ENCODE data around the gene TTC34.

The TTC34 gene, protein sequence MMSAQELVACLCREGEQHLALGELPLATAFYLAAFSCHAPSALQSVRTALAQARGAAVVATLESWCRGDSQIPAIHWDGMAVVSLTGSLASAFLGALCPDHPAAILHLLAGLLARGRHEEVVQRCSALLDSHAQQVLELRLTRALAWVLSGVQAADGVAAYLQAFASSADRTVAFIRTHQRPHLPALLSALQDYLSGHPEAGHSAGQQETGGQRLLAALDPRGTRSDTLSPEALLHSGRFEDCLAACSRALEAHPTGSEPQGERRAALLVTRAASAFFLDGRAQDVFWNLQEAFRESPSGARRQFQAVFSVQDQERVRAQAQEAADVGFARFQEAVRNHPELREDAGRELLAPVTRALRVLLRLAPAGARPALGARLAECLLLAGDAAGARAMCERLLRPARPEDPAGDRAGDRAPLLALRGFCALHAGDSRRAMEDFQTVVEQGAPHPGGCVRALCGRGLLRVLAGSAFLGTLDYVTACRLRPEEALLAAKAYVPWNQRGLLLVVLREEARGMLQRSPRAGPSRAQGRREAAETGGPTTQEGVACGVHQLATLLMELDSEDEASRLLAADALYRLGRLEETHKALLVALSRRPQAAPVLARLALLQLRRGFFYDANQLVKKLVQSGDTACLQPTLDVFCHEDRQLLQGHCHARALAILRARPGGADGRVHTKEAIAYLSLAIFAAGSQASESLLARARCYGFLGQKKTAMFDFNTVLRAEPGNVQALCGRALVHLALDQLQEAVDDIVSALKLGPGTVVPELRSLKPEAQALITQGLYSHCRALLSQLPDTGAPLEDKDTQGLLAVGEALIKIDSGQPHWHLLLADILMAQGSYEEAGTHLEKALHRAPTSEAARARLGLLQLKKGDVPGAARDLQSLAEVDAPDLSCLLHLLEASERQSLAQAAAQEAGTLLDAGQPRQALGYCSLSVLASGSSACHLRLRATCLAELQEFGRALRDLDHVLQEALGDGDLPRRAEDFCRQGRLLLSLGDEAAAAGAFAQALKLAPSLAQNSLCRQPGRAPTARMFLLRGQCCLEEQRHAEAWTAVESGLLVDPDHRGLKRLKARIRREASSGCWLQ

GRCh38 chr1:2801535-2802291 lies at the start of gene TTC34:
Gene TTC34 (minus strand): TSS chr1:2801693. CDS start chr1:2800827, 866 bp downstream.
- Mint-ChIP-seq H3K4me3 (no peak within 1 kb of the TSS), H3K4me1 (ENCODE audit: low read depth) (peaks cover 5% of the 10 kb centered on the region), H3K27ac (no peak within 1 kb of the TSS), H3K27me3 (peaks cover 3% of the 10 kb centered on the region), H3K36me3 (ENCODE audit: low read depth) (no peaks in the 10 kb centered on the region), H3K9me3 (no peaks in the 10 kb centered on the region)
- intact Hi-C loops (cut with micrococcal nuclease): no loop called here

DNA sequence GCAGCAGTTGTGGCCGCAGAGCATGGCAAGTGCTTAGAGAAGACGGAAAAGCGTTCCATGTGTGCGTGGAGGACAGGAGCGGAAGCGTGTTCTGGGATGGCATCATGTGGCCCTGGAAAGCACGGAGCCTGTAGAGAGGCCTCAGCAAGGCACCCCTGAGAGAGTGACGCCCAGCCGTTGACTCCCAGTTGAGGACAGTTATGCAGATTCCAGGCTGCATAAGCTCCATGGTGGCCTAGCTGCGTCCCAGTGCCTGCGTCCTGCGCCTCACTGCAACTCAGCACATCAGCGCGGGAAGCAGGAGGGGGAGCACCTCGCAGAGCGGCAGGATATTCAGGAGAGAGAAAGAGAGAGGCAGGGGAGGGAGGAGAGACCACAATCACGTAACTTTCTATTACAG lies 49.0 kb upstream of the TTC34 start:
- Mint-ChIP-seq H3K4me1 (ENCODE audit: low read depth) (peaks cover 10% of the 10 kb centered on the region), H3K36me3 (ENCODE audit: low read depth) (no peaks in the 10 kb centered on the region), H3K9me3 (no peaks in the 10 kb centered on the region), H3K27me3 (peaks cover 20% of the 10 kb centered on the region), H3K27ac (no peak overlapping the region), H3K4me3 (no peak overlapping the region)
- intact Hi-C loops (cut with micrococcal nuclease): no loop called here

DNA sequence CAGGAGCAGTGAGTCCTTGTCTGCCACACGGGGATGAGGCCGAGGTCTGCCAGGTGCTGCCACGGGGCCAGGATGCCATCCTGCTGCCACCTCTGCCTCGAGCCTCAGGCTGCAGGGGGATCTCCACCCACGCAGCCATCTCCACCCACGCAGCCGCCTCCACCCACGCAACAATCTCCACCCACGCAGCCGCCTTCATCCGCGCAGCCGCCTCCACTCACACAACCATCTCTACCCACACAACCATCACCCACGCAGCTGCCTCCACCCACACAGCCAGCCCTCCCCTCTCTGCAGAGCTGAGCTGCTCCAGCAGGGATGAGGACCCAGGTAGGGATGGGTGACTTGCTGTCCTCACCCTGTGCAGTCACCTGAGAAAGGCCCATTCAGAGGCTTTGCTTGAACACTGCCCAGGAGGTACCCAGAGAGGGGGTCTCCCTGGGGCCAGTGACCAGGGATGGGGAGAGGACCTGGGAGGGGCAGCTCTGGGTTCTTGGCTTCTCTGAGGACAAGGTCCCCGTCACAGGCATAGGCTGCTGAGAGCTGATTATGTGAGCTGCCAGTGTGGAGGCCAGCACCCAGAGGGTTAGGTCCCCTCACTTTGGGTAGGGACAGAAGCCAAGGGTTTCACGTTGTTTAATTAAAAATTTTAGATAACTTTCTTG lies 46.6 kb upstream of the TTC34 start:
- intact Hi-C loops (cut with micrococcal nuclease): no loop called here
- peaks cover 12% of the 10 kb centered on the region for H3K4me1 Mint-ChIP-seq (ENCODE audit: low read depth)
- no peaks in the 10 kb centered on the region for H3K9me3 Mint-ChIP-seq
- H3K4me3 Mint-ChIP-seq: no peak overlapping the region
- no peaks in the 10 kb centered on the region for H3K36me3 Mint-ChIP-seq (ENCODE audit: low read depth)
- H3K27ac Mint-ChIP-seq: no peak overlapping the region
- H3K27me3 Mint-ChIP-seq: peaks cover 31% of the 10 kb centered on the region

DNA sequence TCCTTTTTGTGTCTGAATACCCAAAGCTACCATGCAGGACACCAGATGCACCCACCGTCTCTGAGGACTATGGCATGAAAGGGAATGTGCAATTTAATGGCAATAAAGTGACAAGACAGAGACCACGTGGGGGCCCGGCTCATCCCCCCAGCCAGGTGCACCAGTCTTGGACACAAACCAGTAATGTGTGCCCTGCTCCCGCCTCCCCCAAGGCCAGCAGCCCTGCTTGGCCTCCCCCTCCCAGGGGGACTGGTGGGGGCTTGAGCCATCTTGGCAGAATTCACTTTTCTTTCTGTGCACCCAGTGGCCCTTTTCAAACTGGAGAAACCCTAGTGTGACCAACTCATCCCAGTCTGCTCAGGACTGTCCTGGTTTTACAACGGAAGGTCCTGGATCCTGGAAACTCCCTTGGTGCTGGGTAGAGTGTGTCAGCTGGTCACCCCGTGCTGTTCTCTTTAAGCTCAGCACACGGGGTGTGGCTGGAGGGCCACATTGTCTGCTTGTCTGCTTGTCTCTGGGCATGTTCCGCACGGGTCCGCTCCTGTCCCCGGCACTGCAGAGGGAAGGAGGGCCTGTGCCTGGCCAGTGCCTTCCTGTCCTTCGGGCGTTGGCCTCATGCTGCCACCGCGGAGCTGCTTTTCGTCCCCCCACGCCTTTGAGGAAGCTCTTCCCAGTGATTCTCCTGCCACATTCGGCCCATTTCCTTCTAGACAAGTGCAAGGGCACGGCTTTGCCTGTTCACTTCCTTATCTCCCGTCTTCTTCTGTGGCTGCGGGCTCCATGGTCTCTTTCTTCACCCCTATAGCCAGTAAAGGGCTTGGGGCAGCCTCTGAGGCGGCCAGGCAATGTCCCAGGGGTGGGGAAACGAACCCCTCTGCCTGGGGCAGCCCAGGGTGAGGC lies 45.8 kb upstream of the TTC34 start:
- intact Hi-C loops (cut with micrococcal nuclease): no loop called here
- Mint-ChIP-seq H3K27ac (no peak overlapping the region), H3K27me3 (peaks cover 32% of the 10 kb centered on the region), H3K4me3 (no peak overlapping the region), H3K4me1 (ENCODE audit: low read depth) (peaks cover 12% of the 10 kb centered on the region), H3K36me3 (ENCODE audit: low read depth) (no peaks in the 10 kb centered on the region), H3K9me3 (no peaks in the 10 kb centered on the region)

- peaks cover 41% of the 10 kb centered on the region for H3K27me3 Mint-ChIP-seq
Measured at GRCh38 chr1:2845869-2846268, 44.4 kb upstream of the TTC34 start.

DNA sequence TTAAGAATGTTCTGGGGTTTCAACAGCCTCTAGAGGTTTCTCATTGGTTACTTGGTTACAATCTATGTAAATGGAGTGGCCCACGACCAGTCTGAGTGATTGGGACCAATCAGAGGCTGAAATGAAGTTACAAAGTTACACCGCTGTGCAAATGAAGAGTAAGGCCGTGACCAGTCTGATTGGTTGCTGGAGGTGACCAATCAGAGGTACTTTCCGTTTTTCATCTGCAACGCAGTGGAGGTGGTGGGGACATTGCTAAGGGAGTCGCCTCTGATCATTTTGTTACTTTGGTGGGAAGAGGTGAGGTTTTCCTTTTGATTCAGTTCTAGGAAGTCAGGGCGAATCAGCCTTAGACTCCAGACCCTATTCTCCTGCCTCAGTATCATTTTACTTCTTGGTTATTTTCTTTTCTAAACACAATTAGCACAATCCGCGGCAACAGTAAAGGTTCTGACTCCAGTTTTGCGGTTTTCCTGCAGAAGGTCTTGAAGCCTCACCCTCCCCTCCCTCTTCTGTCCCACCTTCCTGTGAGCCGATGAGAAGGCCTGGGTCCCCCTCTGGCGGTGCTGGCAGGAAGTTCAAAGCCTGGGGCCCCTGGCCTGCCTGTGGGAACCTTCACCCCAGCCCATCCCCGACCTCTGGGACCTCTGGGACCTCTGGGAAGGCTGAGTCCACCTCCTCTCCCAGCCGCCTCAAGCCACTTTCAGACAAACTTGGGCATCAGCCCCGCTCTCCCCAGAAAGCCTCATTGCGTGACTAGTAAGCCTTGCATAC lies 38.7 kb upstream of the TTC34 start:
- H3K27ac Mint-ChIP-seq: no peak overlapping the region
- no peaks in the 10 kb centered on the region for H3K9me3 Mint-ChIP-seq
- H3K36me3 Mint-ChIP-seq (ENCODE audit: low read depth): no peaks in the 10 kb centered on the region
- H3K27me3 Mint-ChIP-seq: peaks cover 35% of the 10 kb centered on the region
- no peaks in the 10 kb centered on the region for H3K4me1 Mint-ChIP-seq (ENCODE audit: low read depth)
- intact Hi-C loops (cut with micrococcal nuclease): no loop called here
- no peak overlapping the region for H3K4me3 Mint-ChIP-seq

More at GRCh38 chr1:2845869-2846268, 44.4 kb upstream of the TTC34 start:
- H3K4me1 Mint-ChIP-seq (ENCODE audit: low read depth): peaks cover 12% of the 10 kb centered on the region
- H3K36me3 Mint-ChIP-seq (ENCODE audit: low read depth): no peaks in the 10 kb centered on the region
- H3K4me3 Mint-ChIP-seq: no peak overlapping the region
- no peak overlapping the region for H3K27ac Mint-ChIP-seq
- intact Hi-C loops (cut with micrococcal nuclease): no loop called here
- no peaks in the 10 kb centered on the region for H3K9me3 Mint-ChIP-seq

- Mint-ChIP-seq H3K27ac (no peak overlapping the region), H3K4me1 (ENCODE audit: low read depth) (no peaks in the 10 kb centered on the region), H3K36me3 (ENCODE audit: low read depth) (no peaks in the 10 kb centered on the region), H3K27me3 (peaks cover 26% of the 10 kb centered on the region), H3K4me3 (no peak overlapping the region), H3K9me3 (no peaks in the 10 kb centered on the region)
- intact Hi-C loops (cut with micrococcal nuclease): no loop called here
Measured at GRCh38 chr1:2837823-2838222, 36.3 kb upstream of the TTC34 start.

GRCh38 chr1:2837316-2837715 lies 35.8 kb upstream of the TTC34 start:
- Mint-ChIP-seq H3K9me3 (no peaks in the 10 kb centered on the region), H3K27ac (no peak overlapping the region), H3K36me3 (ENCODE audit: low read depth) (no peaks in the 10 kb centered on the region), H3K4me3 (no peak overlapping the region), H3K4me1 (ENCODE audit: low read depth) (no peaks in the 10 kb centered on the region), H3K27me3 (peaks cover 25% of the 10 kb centered on the region)
- intact Hi-C loops (cut with micrococcal nuclease): no loop called here

DNA sequence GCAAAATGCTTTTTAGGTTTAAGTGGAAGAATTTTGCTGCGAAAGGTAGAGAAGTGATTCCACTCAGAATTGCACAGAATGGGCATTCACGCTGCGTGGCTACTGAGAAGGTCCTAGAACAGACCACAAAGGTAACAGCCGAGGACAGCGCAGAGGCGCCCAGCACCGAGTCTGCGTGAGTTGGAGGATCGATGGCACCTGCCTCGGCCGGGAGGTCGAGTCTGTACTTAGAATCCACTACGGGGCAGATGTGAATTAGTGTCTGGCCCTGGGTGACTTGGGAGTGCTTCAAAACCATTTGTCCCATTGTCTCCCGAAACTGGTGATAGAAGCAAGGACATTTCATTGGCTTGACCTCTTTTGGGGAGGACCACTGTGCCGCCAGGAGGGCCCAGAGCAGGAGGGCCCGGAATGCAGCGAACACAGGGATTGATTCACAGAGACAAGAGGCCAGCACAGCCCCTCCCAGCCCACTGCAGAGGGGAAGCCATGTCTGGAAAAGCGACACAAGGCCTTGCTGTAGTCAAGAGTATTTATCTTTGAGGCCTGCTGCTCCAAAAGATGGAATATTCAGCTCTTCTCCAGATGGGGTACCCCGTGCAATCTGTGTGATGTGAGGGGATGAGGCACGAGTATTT lies 35.0 kb upstream of the TTC34 start:
- Mint-ChIP-seq H3K27me3 (peaks cover 18% of the 10 kb centered on the region), H3K4me3 (no peak overlapping the region), H3K4me1 (ENCODE audit: low read depth) (no peaks in the 10 kb centered on the region), H3K36me3 (ENCODE audit: low read depth) (no peaks in the 10 kb centered on the region), H3K27ac (no peak overlapping the region), H3K9me3 (no peaks in the 10 kb centered on the region)
- intact Hi-C loops (cut with micrococcal nuclease): no loop called here

DNA sequence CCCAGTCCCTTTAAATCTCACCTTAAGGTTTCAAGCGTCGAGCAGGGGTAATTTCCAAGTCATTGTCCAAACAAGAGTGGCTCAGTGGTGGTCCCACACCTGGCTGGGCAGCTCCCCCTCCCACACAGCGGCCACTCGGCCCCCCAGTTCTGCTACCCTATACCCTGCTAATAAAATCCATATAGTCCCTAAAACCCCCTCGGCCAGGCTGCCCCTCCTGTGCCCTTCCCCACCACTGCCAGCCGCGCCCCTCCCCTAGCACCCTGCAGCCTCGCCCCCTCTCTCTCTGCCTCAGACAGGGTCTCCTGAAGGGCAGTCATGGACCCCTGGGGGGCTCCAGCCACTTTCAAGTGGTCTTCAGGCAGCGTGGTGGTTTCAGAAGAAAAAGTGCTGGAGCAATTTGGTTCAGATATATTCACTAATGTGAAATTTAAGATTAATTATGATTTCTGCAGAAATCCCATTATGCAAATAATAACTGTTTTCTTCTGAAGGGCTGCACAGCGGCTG lies 34.2 kb upstream of the TTC34 start:
- no peak overlapping the region for H3K27ac Mint-ChIP-seq
- H3K36me3 Mint-ChIP-seq (ENCODE audit: low read depth): no peaks in the 10 kb centered on the region
- H3K4me1 Mint-ChIP-seq (ENCODE audit: low read depth): no peaks in the 10 kb centered on the region
- intact Hi-C loops (cut with micrococcal nuclease): no loop called here
- no peaks in the 10 kb centered on the region for H3K9me3 Mint-ChIP-seq
- H3K4me3 Mint-ChIP-seq: no peak overlapping the region
- peaks cover 15% of the 10 kb centered on the region for H3K27me3 Mint-ChIP-seq

- intact Hi-C loops (cut with micrococcal nuclease): no loop called here
Measured at GRCh38 chr1:2834741-2835564, 33.5 kb upstream of the TTC34 start.

More at GRCh38 chr1:2834741-2835564, 33.5 kb upstream of the TTC34 start:
- Mint-ChIP-seq H3K4me1 (ENCODE audit: low read depth) (no peaks in the 10 kb centered on the region), H3K36me3 (ENCODE audit: low read depth) (no peaks in the 10 kb centered on the region), H3K9me3 (no peaks in the 10 kb centered on the region), H3K27ac (no peak overlapping the region), H3K4me3 (no peak overlapping the region), H3K27me3 (peaks cover 8% of the 10 kb centered on the region)
